SK-N-SH (cell line): ENCODE results near the gene CYTH3. TPM values are rescaled to one million over a fixed set of nuclear protein-coding genes. Genes with fewer than 3 reads are reported as not detected.

Experiments
- CTCF ChIA-PET: fragments of 300-600, 350-600 bp; formaldehyde crosslinking; extraction: SDS; loops from one replicate; lab custom pipeline; 2021; lab: Yijun Ruan, JAX
- POLR2A ChIA-PET: fragments of 350-600 bp; sonication (Branson Sonifier 250); formaldehyde crosslinking; extraction: SDS; loops from one replicate; lab custom pipeline; 2020; ENCODE audit warnings: antibody characterized with exemption, inconsistent platforms; lab: Yijun Ruan, JAX
- DNase-seq: peaks from one replicate; pipeline ENCODE4 v3.0.0; 2012
- H2AFZ ChIP-seq: fragments of 200-600 bp; sonication (generic); 2 replicates; pipeline ENCODE4 v1.8.1; 2016; ENCODE audit warnings: antibody characterized with exemption, mild to moderate bottlenecking, low read depth
- H3F3A ChIP-seq: fragments of 200-600 bp; sonication (generic); replicated peaks from 2 replicates; pipeline ENCODE3; 2016; ENCODE audit warnings: antibody characterized with exemption, mild to moderate bottlenecking; ENCODE audit not compliant: insufficient read depth
- H3K27ac ChIP-seq, 2 experiments: fragments of 200-500 bp in 1 of 2; fragments of 200-600 bp in 1 of 2; sonication (Bioruptor generic) in 1 of 2; sonication (generic), shearing (Covaris generic) in 1 of 2; 2 replicates each; pipeline versions ENCODE4 v1.5.1 to v1.6.1; 2014 to 2016; ENCODE audit warnings: low read depth in 2 of 2, inconsistent platforms in 1 of 2, low read length in 1 of 2, mild to moderate bottlenecking in 1 of 2, mixed read lengths in 1 of 2
- H3K27me3 ChIP-seq: fragments of 200-600 bp; sonication (generic), shearing (Covaris generic); 2 replicates; pipeline ENCODE4 v1.6.1; 2016; ENCODE audit warnings: mixed run types; ENCODE audit not compliant: insufficient read depth
- H3K36me3 ChIP-seq, 2 experiments: fragments of 200-500 bp in 1 of 2; fragments of 200-600 bp in 1 of 2; sonication (Bioruptor generic) in 1 of 2; sonication (generic) in 1 of 2; replicated peaks in 1 of 2; 2 replicates each; pipeline versions ENCODE3 to v1.5.1; 2014 to 2016; ENCODE audit warnings: low read length in 1 of 2, mild to moderate bottlenecking in 1 of 2; ENCODE audit not compliant: insufficient read depth in 2 of 2, control insufficient read depth in 1 of 2
- H3K4me1 ChIP-seq, 2 experiments: fragments of 200-500 bp in 1 of 2; fragments of 200-600 bp in 1 of 2; sonication (Bioruptor generic) in 1 of 2; sonication (generic), shearing (Covaris generic) in 1 of 2; 2 replicates each; pipeline versions ENCODE4 v1.5.1 to v1.6.1; 2014 to 2016; ENCODE audit warnings: low read depth in 1 of 2, low read length in 1 of 2, mixed run types in 1 of 2; ENCODE audit not compliant: insufficient read depth in 2 of 2, control insufficient read depth in 1 of 2
- H3K4me2 ChIP-seq: fragments of 200-600 bp; sonication (generic), shearing (Covaris generic); 2 replicates; pipeline ENCODE4 v1.6.1; 2017; ENCODE audit warnings: mixed run types
- H3K4me3 ChIP-seq, 2 experiments: fragments of 200-500 bp in 1 of 2; fragments of 200-600 bp in 1 of 2; sonication (Bioruptor generic) in 1 of 2; sonication (generic), shearing (Covaris generic) in 1 of 2; 2 replicates each; pipeline versions ENCODE4 v1.5.1 to v1.8.1; 2014 to 2016; ENCODE audit warnings: low read depth in 2 of 2, inconsistent platforms in 1 of 2, low read length in 1 of 2, mild to moderate bottlenecking in 1 of 2, mixed read lengths in 1 of 2, moderate library complexity in 1 of 2
- H3K79me2 ChIP-seq: fragments of 200-600 bp; sonication (generic); 2 replicates; pipeline ENCODE4 v1.8.1; 2017; ENCODE audit warnings: mild to moderate bottlenecking; ENCODE audit not compliant: insufficient read depth
- H3K9ac ChIP-seq: fragments of 200-600 bp; sonication (generic); 2 replicates; pipeline ENCODE4 v1.6.1; 2017; ENCODE audit warnings: mixed run types
- H3K9me2 ChIP-seq: fragments of 200-600 bp; sonication (generic); 2 replicates; pipeline ENCODE4 v1.6.1; 2017; ENCODE audit warnings: mixed run types
- H3K9me3 ChIP-seq: fragments of 200-600 bp; sonication (generic); 2 replicates; pipeline ENCODE4 v1.6.1; 2017; ENCODE audit warnings: mixed run types, mild to moderate bottlenecking, moderate library complexity
- H4K20me1 ChIP-seq: fragments of 200-600 bp; sonication (generic); 2 replicates; pipeline ENCODE4 v1.6.1; 2017; ENCODE audit warnings: mild to moderate bottlenecking, mixed run types; ENCODE audit not compliant: insufficient read depth
- CHD2 ChIP-seq: fragments of 150-350 bp; IDR thresholded peaks from 2 replicates; pipeline ENCODE4 v1.6.1; 2018; ENCODE audit warnings: low read length; ENCODE audit not compliant: partially characterized antibody
- EP300 ChIP-seq, 2 experiments: IDR thresholded peaks; 2 replicates each; pipeline versions ENCODE4 v1.4.0 to v1.6.1; 2012; ENCODE audit warnings: borderline replicate concordance in 1 of 2, low read depth in 1 of 2, low read length in 1 of 2
- FOSL2 ChIP-seq: IDR thresholded peaks from 2 replicates; pipeline ENCODE4 v1.4.0; 2012; ENCODE audit warnings: low read depth, mild to moderate bottlenecking, moderate library complexity, borderline replicate concordance
- FOXM1 ChIP-seq: IDR thresholded peaks from 2 replicates; pipeline ENCODE4 v1.4.0; 2012; ENCODE audit warnings: low read depth, mild to moderate bottlenecking
- RAD21 ChIP-seq: IDR thresholded peaks from 2 replicates; pipeline ENCODE4 v1.6.1; 2012; ENCODE audit warnings: mild to moderate bottlenecking, low read length
- SMC3 ChIP-seq: IDR thresholded peaks from 2 replicates; pipeline ENCODE4 v1.6.1; 2012; ENCODE audit warnings: low read depth, low read length, improper control_type of control experiment
- TCF12 ChIP-seq: IDR thresholded peaks from 2 replicates; pipeline ENCODE4 v1.4.0; 2012
- WGBS: methylation state at CpG from one replicate; pipeline ENCODE4 v1.1.6; 2017; ENCODE audit warnings: low lambda C conversion rate; 5-methylcytosine and 5-hydroxymethylcytosine counted together
- polyA plus RNA-seq, 3 experiments: library from polyadenylated mRNA; depleted of rRNA; stranded (reverse); fragments of >200 nt; gene quantifications; 2 replicates each; pipeline ENCODE4 v1.2.3, GENCODE V29; 2012
- TF ChIP-seq, protein P1 (sequence below): IDR thresholded peaks from 2 replicates; pipeline ENCODE4 v1.6.1; 2012; ENCODE audit warnings: mild to moderate bottlenecking, low read depth, low read length, moderate library complexity
- TF ChIP-seq, protein P2 (sequence below): IDR thresholded peaks from 2 replicates; pipeline ENCODE4 v1.4.0; 2012; ENCODE audit warnings: low read depth
- TF ChIP-seq, protein P3 (sequence below): fragments of 150-350 bp; IDR thresholded peaks from 2 replicates; pipeline ENCODE4 v1.6.1; 2016; ENCODE audit warnings: mild to moderate bottlenecking, low read depth, low read length

The CYTH3 gene
- polyA plus RNA-seq, 1 of the 3 experiments (the other 2 are of a cell fraction): 55.1 TPM

DNA sequence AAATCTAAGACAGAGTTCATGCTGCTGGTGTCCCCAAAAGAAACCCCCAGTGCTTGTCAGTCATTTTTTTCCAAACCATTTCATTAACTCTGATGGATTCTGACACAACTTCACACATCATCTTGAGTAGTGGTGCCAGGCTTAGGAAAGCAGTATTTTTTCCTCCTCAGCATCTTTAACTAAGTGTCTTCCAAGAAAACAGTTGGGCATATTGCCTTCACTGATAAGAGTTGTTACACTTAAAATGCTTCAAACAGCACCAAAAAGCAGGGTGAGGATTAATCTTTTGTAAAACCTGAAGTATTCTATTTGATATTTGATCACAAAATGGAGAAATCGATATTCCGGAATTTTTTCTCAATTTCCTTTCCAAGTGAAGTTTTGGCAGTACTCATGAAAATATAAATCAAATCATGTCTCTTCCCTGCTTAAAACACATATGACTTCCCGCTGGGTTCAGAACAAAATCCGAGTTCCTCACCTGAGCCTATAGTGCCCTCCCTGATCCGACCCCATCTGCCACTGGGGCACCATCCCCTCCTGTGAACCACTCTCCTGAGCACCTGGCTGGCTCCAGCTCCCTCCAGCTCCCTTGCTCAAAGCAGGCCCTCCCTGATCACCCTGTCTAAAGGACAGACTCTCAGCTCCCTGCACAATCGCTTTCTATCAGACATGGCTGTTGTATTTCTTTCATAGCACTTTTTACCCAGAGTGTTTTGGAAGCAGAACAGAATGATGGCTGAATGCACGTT lies 61.6 kb downstream of the CYTH3 start (continued):
- TF ChIP-seq, protein P1, sequence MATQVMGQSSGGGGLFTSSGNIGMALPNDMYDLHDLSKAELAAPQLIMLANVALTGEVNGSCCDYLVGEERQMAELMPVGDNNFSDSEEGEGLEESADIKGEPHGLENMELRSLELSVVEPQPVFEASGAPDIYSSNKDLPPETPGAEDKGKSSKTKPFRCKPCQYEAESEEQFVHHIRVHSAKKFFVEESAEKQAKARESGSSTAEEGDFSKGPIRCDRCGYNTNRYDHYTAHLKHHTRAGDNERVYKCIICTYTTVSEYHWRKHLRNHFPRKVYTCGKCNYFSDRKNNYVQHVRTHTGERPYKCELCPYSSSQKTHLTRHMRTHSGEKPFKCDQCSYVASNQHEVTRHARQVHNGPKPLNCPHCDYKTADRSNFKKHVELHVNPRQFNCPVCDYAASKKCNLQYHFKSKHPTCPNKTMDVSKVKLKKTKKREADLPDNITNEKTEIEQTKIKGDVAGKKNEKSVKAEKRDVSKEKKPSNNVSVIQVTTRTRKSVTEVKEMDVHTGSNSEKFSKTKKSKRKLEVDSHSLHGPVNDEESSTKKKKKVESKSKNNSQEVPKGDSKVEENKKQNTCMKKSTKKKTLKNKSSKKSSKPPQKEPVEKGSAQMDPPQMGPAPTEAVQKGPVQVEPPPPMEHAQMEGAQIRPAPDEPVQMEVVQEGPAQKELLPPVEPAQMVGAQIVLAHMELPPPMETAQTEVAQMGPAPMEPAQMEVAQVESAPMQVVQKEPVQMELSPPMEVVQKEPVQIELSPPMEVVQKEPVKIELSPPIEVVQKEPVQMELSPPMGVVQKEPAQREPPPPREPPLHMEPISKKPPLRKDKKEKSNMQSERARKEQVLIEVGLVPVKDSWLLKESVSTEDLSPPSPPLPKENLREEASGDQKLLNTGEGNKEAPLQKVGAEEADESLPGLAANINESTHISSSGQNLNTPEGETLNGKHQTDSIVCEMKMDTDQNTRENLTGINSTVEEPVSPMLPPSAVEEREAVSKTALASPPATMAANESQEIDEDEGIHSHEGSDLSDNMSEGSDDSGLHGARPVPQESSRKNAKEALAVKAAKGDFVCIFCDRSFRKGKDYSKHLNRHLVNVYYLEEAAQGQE: no peak

DNA sequence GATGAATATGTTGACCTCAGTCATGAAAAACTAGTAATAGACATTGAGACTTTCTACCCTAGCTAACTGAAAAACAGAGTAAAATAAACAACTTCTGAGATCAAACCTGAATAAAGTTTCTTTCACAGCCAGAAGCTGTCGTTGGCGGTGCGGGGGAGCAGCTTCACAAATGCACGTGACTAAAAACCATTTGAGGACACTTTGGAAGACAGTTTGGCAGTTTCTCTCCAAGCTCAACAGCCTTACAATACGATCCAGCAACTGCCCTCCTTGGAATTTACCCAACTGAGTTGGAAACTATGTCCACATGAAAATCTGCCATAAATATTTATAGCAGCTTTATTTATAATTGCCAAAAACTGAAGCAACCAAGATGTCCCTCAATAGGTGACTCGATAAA lies 63.1 kb downstream of the CYTH3 start:
- 88% methylated on average over 6 of the region's 6 CpGs for WGBS
- H3K27me3 ChIP-seq: no peaks in the 10 kb centered on the region
- no peak overlapping the region for H3K27ac ChIP-seq
- H3K9me2 ChIP-seq: no peaks in the 10 kb centered on the region
- H2AFZ ChIP-seq: no peak overlapping the region
- no peak for DNase-seq
- TF ChIP-seq RAD21 (no peak), EP300 (IDR thresholded peaks at IDR 0.05; ENCODE audit: borderline replicate concordance in 1 of 2, low read depth in 1 of 2, low read length in 1 of 2) (no peak), CHD2 (no peak), FOSL2 (no peak), SMC3 (no peak), FOXM1 (no peak), TCF12 (no peak)
- TF ChIP-seq, protein P2, sequence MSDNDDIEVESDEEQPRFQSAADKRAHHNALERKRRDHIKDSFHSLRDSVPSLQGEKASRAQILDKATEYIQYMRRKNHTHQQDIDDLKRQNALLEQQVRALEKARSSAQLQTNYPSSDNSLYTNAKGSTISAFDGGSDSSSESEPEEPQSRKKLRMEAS: no peak
- TF ChIP-seq, protein P3, sequence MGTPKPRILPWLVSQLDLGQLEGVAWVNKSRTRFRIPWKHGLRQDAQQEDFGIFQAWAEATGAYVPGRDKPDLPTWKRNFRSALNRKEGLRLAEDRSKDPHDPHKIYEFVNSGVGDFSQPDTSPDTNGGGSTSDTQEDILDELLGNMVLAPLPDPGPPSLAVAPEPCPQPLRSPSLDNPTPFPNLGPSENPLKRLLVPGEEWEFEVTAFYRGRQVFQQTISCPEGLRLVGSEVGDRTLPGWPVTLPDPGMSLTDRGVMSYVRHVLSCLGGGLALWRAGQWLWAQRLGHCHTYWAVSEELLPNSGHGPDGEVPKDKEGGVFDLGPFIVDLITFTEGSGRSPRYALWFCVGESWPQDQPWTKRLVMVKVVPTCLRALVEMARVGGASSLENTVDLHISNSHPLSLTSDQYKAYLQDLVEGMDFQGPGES: no peak
- no peaks in the 10 kb centered on the region for H3K9me3 ChIP-seq
- H3K4me3 ChIP-seq: no peak overlapping the region
- peaks cover 98% of the 10 kb centered on the region for H3K79me2 ChIP-seq
- H3K4me1 ChIP-seq: peaks cover 5 to 12% of the 10 kb centered on the region in 2 experiments
- H3F3A ChIP-seq: peaks cover 15% of the 10 kb centered on the region
- POLR2A ChIA-PET: no interaction called here
- H4K20me1 ChIP-seq: peaks cover 41% of the 10 kb centered on the region
- no peak overlapping the region for H3K4me2 ChIP-seq
- H3K9ac ChIP-seq: no peak overlapping the region
- no peaks in the 10 kb centered on the region for H3K36me3 ChIP-seq
- CTCF ChIA-PET: interaction anchor here (0.6 to 1.9 kb wide), 7 partner anchors 10 to 114 kb away, joined by 3 to 8 read pairs (median 3); no protein-coding TSS in a partner anchor
